Measurements from ENCODE around the gene ADIPOQ.
"Not testable (repeated sequence)": the region's sequence is repeated elsewhere in the genome, so short reads cannot be mapped to it uniquely, and the experiment has no call there.

The ADIPOQ gene

DNA sequence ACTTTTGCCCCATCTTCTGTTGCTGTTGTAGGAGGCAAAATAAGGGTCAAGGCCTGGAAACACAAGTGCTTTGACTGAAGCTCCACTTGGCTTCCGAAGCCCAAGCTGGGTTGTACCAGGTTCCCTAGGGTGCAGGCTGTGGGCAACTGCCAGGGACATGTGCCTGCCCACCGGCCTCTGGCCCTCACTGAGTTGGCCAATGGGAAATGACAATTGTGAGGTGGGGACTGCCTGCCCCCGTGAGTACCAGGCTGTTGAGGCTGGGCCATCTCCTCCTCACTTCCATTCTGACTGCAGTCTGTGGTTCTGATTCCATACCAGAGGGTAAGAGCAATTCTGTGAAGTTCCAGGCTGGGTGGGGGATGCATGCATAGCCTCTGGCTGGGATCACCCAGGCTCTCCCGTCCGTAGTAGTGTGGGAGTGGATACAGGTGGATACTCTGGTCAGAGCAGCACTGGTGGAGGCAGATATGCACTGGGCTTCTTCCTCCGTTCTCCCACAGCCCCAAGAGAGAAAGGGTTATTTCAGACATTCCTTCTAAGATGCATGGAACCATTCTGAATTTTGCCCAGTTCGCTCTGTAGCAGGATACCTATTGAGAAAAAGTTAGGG is at the start of gene ADIPOQ:
ADIPOQ (plus strand) TSS at position 285 of the 613 bp plus-strand sequence. CDS start 10,349 bp downstream, outside the sequence.
- H3K9me3 Mint-ChIP-seq = no peaks in the 10 kb centered on the region
- no peak within 1 kb of the TSS for H3K4me3 Mint-ChIP-seq
- DNase-seq (no peak), ATAC-seq (no peak)
- H3K27me3 Mint-ChIP-seq = peaks cover 8% of the 10 kb centered on the region
- H3K4me1 Mint-ChIP-seq = no peaks in the 10 kb centered on the region
- H3K27ac Mint-ChIP-seq = peak within 1 kb of the TSS in 1 of 2 donors; percentile 43

DNA sequence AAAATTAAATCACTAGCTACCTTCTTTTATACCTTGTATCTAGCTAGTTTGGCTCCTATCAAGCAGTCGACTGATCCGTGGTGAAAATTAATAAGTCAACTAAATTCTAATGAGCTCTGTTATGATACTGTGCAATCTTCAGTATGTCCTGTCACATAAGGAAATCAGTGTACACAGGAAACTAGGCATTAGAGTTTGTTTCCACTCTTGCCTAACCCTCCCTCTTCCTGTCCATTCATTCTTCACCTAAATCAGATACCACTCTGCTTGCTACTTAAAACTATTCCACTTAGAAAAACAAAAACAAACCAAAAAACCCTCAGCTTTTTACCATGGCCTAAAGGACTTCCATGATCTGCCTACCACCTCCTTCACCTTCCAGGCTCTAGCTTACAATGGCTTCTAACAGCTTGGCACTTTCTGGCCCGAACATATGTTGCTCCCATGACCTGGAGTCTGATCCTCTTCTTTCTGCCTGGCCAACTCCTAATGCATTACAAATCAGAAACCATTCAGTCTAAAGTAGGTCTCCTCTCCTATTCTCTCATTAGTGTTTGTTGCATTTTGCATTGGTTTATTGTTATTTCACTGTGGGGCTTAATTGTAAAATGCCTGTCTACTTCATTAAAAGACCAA is 44.2 kb upstream of the ADIPOQ start:
- ATAC-seq = peak; percentile 61
- Mint-ChIP-seq H3K27me3 (no peaks in the 10 kb centered on the region), H3K4me1 (peaks cover 40% of the 10 kb centered on the region), H3K4me3 (no peak overlapping the region), H3K27ac (no peak overlapping the region), H3K9me3 (no peaks in the 10 kb centered on the region)
- DNase-seq = no peak

DNA sequence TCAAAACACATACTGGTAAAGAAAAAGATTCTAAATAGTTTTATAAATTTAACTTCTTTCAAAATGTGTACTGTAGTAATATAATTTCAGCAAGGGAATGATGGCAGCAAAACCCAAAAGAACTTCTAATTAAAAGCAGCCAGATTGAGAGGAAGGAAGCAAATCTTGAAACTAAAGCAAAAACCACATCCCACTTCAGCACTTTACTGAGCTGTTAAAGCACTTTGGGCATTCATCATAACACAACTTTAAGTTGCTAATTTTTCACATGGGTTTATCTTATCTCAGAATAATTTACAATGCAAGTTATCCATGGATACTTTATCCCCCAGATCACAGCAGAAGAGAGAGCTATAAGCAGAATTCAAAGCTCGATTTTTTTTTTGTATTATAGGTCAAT is 42.2 kb upstream of the ADIPOQ start:
- no peak overlapping the region for H3K4me3 Mint-ChIP-seq
- no peak overlapping the region for H3K27ac Mint-ChIP-seq
- H3K27me3 Mint-ChIP-seq = no peaks in the 10 kb centered on the region
- H3K4me1 Mint-ChIP-seq = peaks cover 51% of the 10 kb centered on the region
- no peaks in the 10 kb centered on the region for H3K9me3 Mint-ChIP-seq
- ATAC-seq = no peak
- DNase-seq = no peak

DNA sequence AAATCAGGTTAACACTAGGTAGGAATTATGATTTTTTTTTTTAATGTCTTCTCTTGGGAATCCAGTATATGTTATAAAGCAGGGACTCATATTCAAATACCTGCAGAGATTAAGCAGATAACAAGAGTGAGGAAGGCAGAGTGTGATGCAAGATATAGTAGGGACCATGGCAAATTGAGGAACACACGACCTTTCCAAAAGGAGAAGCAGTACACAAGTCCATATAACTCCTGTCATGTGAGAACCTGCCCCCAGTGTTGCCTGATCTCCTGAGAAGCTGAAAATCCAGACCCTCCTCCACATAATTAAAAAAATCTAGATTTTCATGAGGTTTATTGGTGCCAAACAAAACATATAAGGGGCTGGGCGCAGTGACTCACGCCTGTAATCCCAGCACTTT is 39.8 kb upstream of the ADIPOQ start:
- peak overlapping the region in 1 of 2 donors; percentile 20 for H3K4me3 Mint-ChIP-seq
- DNase-seq (no peak), ATAC-seq (no peak)
- no peak overlapping the region for H3K27ac Mint-ChIP-seq
- H3K9me3 Mint-ChIP-seq = no peaks in the 10 kb centered on the region
- H3K27me3 Mint-ChIP-seq = no peaks in the 10 kb centered on the region
- peaks cover 57% of the 10 kb centered on the region for H3K4me1 Mint-ChIP-seq

DNA sequence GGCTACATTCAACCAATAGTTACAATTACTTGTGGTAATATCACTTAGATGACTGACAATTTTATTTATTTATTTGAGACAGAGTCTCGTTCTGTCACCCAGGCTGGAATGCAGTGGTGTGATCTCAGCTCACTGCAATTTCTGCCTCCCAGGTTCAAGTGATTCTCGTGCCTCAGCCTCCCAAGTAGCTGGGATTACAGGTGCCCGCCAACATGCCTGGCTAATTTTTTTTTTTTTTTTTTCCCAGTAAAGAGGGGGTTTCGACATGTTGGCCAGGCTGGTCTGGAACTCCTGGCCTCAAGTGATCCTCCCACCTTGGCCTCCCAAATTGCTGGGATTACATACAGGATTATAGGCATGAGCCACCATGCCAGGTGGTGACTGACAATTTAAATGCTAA is 39.1 kb upstream of the ADIPOQ start:
- not testable (repeated sequence) for H3K27me3 Mint-ChIP-seq, H3K4me3 Mint-ChIP-seq, ATAC-seq, H3K9me3 Mint-ChIP-seq, DNase-seq
- H3K27ac Mint-ChIP-seq = peak overlapping the region in 1 of 2 donors; percentile 52
- peaks cover 51% of the 10 kb centered on the region for H3K4me1 Mint-ChIP-seq

DNA sequence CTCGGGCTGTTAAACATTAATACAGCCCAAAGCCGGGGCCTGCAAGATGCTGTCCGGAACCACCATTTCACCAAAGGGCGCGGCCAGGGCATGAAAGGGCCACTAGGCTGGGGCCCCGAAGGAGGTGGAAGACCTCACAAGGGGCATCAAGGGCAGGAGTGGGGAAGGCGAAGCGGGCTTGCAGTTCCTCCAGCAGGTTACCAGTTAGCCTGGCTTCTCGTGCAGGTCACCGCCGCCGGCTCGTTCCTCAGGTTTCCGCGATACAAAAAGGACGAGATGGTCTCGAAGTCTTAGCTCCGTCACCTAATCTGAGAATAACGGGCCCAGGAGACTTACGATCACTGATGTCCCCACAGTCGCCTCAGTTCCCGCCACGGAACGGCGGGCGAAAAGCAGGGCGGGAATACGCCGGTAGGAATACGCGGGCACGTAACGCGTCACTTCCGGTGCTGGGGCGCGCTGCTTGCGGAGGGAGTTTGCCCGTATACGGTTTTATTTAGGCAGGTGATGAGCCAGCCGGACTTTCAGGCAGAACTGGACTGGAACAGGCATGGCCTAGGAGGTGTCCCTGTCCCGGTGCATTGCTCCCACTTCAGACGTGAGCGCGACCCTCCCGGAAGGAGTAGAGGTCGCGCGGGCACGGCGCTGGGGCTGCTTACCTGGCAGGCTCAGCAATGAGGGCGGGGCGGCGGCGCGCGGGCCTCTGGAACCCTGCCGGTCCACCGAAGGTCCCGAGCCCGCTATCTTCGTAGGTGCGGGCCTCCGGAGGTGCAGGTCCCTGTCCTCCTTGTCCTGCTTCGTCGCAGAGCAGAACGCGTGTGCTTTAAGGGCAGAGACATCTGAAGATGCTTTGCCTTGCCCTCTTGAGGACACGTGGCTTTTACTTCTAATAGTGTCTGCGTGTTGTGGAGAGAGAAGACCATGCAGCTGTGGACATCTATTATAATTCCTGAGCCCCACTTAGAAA is 36.1 kb upstream of the ADIPOQ start, which contains the start of gene RFC4:
RFC4 (minus strand) TSS at position 394 of the 967 bp plus-strand sequence. CDS start 1,769 bp downstream, outside the sequence.
- Mint-ChIP-seq H3K4me1 (peaks cover 28% of the 10 kb centered on the region), H3K9me3 (no peaks in the 10 kb centered on the region), H3K27me3 (no peaks in the 10 kb centered on the region), H3K4me3 (peak within 1 kb of the TSS; percentile 88 to 89), H3K27ac (peak within 1 kb of the TSS; percentile 93 to 96)
- peak; percentile 90 for ATAC-seq
- DNase-seq = peak; percentile 71 to 80

DNA sequence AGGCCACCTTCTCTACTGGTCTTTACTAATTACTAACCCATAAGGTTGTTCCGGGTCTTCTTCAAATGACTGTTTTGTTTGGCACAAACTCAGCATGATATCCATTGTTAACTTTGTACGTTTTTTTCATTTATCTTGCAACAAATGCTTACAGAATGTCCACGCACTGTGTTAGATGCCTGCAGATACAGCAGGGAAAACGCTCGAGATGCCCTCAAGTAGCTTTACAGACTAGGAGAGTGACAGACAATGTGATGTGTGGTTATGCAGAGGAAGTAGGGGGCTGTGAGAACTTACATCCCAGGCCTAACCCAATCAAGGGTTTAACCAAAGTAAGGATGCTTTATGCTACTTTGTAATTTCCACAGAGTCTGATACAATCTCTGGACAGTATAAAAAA is 35.3 kb upstream of the ADIPOQ start:
- DNase-seq (no peak), ATAC-seq (peak; percentile 50)
- Mint-ChIP-seq H3K27ac (peak overlapping the region; percentile 93 to 96), H3K9me3 (no peaks in the 10 kb centered on the region), H3K4me3 (peak overlapping the region; percentile 88 to 89), H3K27me3 (no peaks in the 10 kb centered on the region), H3K4me1 (peaks cover 25% of the 10 kb centered on the region)

DNA sequence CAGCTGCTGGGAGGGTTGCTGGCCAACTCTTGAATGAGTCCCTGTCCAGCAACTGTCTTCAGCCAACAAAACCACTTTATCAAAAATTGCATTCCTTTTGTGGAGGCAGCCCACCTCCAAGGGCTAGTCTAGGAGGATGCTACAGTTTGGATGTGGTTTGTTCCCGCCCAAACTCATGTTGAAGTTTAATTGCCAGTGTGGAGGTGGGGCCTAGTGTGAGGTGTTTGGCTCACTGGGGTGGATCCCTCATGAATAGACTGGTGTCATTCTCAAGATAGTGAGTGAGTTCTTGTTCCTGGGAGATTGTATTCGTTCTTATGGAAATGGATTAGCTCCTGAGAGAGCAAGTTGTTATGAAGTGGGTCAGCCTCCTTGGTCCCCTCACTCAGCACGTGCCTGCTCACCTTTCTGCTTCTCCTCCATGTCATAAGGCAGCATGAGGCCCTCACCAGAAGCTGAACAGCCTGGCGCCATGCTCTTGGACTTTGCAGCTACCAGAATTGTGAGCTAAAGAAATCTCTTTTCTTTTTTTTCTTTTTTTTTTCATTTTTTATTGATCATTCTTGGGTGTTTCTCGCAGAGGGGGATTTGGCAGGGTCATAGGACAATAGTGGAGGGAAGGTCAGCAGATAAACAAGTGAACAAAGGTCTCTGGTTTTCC is 32.0 kb upstream of the ADIPOQ start:
- DNase-seq (no peak), ATAC-seq (no peak)
- Mint-ChIP-seq H3K4me1 (peaks cover 9% of the 10 kb centered on the region), H3K27me3 (no peaks in the 10 kb centered on the region), H3K27ac (no peak overlapping the region), H3K4me3 (no peak overlapping the region), H3K9me3 (no peaks in the 10 kb centered on the region)

DNA sequence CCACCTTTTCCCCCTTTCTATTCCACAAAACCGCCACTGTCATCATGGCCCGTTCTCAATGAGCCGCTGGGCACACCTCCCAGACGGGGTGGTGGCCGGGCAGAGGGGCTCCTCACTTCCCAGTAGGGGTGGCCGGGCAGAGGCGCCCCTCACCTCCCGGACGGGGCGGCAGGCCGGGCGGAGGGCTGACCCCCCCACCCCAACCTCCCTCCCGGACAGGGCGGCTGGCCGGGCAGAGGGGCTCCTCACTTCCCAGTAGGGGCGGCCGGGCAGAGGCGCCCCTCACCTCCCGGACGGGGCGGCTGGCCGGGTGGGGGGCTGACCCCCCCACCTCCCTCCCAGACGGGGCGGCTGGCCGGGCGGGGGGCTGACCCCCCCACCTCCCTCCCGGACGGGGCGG is 31.2 kb upstream of the ADIPOQ start:
- H3K9me3 Mint-ChIP-seq, H3K4me1 Mint-ChIP-seq, DNase-seq, ATAC-seq, H3K4me3 Mint-ChIP-seq, H3K27ac Mint-ChIP-seq, H3K27me3 Mint-ChIP-seq: not testable (repeated sequence)

DNA sequence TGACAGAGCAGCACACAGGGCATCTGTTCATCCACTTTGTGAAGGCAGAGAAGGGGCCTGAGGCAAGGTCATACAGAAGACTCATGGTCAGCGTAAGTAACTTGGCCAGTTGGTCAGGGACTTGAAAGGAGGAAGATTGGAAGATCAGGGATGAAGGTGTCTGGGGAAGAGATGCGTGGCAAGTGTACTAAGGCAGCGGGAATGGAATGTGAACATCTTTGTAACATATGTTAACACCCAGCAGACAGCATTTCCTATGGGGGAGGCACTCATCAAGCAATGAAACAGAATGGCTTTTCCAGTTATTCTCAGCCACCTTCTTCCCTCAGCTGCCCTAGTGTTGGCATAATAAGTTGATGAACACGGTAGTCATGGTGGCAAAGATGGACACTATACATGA is 28.4 kb upstream of the ADIPOQ start:
- Mint-ChIP-seq H3K4me3 (no peak overlapping the region), H3K27ac (no peak overlapping the region), H3K27me3 (no peaks in the 10 kb centered on the region), H3K4me1 (no peaks in the 10 kb centered on the region), H3K9me3 (no peaks in the 10 kb centered on the region)
- no peak for ATAC-seq
- DNase-seq = no peak

DNA sequence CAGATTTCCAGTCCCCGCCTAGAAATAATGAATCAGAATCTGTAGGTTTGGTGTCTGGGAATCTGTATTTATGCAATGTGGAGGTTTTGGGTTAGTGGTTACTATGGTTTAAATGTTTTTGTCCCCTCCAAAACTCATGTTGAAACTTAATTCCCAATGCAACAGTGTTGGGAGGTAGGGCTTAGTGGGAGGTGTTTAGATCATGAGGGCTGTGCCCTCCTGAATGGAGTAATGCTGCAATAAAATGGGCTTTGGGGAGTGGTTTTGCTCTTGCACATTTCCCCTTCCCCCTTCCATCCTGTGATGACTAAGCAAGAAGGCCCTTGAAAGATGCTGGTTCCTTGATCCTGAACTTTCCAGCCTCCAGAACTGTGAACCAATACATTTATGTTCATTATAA is 27.1 kb upstream of the ADIPOQ start:
- Mint-ChIP-seq H3K9me3 (no peaks in the 10 kb centered on the region), H3K27ac (no peak overlapping the region), H3K27me3 (no peaks in the 10 kb centered on the region), H3K4me1 (no peaks in the 10 kb centered on the region), H3K4me3 (no peak overlapping the region)
- no peak for ATAC-seq
- DNase-seq = no peak

DNA sequence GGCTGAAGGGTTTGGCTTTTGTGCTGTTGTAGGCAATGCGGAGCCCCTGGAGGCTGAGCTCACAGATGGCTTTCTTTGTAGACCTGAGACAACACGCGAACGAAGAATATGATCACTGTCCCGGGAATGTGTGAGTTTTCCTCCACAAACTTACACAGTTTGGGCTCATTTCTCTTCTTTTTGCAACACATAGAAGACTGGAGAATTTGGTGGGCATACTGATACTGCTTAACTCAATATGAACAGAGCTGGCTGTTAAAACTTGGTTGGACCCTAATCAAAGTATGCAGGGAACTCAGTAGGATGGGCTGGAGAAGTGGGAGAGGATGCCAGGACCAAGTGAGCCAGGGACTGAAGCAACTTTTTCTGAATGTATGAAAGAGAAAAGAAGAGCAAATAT is 24.0 kb upstream of the ADIPOQ start:
- Mint-ChIP-seq H3K4me3 (no peak overlapping the region), H3K4me1 (peaks cover 7% of the 10 kb centered on the region)
- no peak for DNase-seq

DNA sequence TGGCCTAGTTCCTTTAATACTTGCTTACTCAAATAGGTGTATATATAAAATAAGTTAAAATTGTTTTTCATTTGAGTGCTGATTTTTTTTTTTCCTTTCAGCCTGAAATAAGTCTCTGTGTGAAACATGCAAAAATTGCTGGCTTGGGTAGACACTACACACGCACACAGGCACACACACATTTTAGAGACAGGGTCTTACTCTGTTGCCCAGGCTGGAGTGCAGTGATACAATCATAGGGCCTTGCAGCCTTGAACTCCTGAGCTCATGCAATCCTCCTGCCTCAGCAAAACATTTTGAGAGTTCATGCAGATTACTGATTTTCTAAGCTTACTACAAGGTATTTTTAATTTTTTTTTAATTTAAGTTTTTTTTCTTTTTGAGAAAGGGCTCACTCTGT is 23.6 kb upstream of the ADIPOQ start:
- Mint-ChIP-seq H3K9me3 (no peaks in the 10 kb centered on the region), H3K4me3 (no peak overlapping the region), H3K4me1 (peaks cover 11% of the 10 kb centered on the region), H3K27ac (no peak overlapping the region), H3K27me3 (no peaks in the 10 kb centered on the region)
- ATAC-seq = no peak
- DNase-seq = no peak

More for the DNA sequence above, 24.0 kb upstream of the ADIPOQ start:
- Mint-ChIP-seq H3K27ac (no peak overlapping the region), H3K9me3 (no peaks in the 10 kb centered on the region), H3K27me3 (no peaks in the 10 kb centered on the region)
- no peak for ATAC-seq

DNA sequence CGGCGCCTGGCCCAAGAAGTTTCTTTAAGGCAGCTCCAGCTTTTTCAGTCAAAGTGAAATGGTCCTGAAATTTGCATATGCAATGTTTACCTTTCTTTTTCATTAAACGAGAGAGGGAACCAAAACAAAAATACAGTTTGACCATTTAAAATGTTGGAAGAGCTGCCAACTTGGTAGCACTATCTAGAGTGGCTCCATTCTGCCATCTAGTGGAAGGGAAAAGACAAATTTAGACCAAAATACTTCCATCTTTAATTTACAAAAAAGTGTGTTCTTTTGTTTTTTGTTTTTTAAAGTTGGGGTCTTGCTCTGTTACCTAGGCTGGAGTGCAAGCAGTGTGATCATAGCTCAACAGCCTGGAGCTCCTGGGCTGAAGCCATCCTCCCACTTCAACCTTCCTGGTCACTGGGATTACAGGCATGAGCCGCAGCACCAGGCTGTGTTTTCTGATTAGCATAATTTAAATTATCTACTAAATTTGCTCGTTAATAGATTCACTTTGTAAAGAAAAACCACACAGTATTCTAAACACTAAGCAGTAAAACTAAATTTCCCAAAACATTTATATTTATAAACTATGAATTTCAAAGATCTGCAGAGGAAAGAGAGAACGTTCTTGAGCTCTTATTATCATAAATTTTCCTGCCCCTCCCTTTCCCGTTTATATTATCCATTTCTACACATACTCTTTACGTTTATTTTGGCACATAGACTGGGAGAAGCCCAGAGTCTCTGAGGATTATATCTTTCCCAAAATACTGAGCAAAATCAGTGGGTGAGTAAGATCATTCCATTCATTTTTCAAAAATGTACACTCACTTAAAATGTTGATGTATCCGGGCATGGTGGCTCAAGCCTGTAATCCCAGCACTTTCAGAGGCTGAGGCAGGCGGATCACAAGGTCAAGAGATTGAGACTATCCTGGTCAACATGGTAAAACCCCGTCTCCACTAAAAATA is 20.8 kb upstream of the ADIPOQ start:
- peak overlapping the region in 1 of 2 donors; percentile 69 for H3K27ac Mint-ChIP-seq

More for the DNA sequence above, 20.8 kb upstream of the ADIPOQ start:
- Mint-ChIP-seq H3K4me1 (peaks cover 38% of the 10 kb centered on the region), H3K4me3 (no peak overlapping the region), H3K9me3 (no peaks in the 10 kb centered on the region), H3K27me3 (peaks cover 9% of the 10 kb centered on the region)
- DNase-seq (no peak), ATAC-seq (no peak)
